Measurements from ENCODE around the gene SCUBE1. TPM values are rescaled to one million over a fixed set of nuclear protein-coding genes. Genes with fewer than 3 reads are reported as not detected.

SCUBE1 gene
- polyA plus RNA-seq, 4 donors, result 0.45 to 5.4 (median 1.6) TPM

DNA sequence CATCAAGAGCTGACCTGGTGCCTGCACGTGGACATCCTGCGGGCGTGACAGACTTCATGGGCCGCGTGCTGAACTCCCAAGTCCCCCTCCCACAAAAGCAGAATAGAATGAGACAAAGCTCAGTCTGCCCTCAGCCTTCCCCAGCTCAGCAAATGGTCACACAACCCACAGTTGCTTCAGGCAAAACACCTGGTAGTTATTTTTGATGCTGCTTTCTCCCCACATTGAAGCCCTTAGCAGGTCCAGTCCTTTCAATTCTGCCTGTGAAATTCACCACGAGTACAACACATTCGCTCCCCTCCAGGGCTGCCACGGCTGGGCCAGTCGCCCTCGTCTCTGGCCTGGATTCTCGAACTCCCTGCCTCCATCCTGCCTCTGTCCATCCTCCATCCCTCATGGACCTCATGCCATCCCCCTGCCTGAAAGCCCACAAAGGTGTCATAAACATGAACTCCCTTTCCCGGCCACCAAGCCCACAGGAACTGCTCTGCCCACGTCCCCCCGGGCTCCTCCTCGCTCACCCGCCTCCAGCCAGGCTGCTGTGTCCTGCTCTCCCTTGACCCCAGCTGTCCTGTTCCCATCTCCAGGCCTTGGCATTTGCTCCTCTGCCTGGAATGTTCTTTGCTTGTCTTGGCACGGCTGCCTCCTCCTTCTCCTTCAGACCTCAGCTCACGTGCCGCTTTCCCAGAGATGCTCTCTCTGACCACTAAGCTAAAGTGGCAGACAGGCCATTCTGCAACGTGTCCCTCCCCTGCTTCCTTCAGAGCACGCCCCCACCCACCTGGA lies 42.1 kb downstream of the SCUBE1 start:
- Histone ChIP-seq H3K4me1 (ENCODE audit: control insufficient read depth in 3 of 3, insufficient read depth in 2 of 3, low read depth in 1 of 3, low read length in 2 of 3) (no peaks in the 10 kb centered on the region), H3K36me3 (ENCODE audit: control insufficient read depth in 3 of 3, insufficient read depth in 2 of 3, low read depth in 1 of 3, low read length in 3 of 3) (no peaks in the 10 kb centered on the region), H3K4me3 (ENCODE audit: low read depth in 1 of 3, low read length in 3 of 3) (no peak overlapping the region), H3K27me3 (ENCODE audit: control insufficient read depth in 3 of 3, insufficient read depth in 3 of 3, low read length in 3 of 3) (no peaks in the 10 kb centered on the region), H3K9me3 (ENCODE audit: control insufficient read depth in 2 of 2, insufficient read depth in 1 of 2, low read depth in 1 of 2, low read length in 1 of 2) (no peaks in the 10 kb centered on the region), H3K27ac (ENCODE audit: low read depth in 1 of 3, low read length in 2 of 3) (no peak overlapping the region)
- no peak for DNase-seq
- FAIRE-seq, result no peak
- 78 to 87% (median 81%) methylated on average over 21 of the region's 21 CpGs for WGBS, 3 donors

GRCh38 chr22:43299736-43300135 lies 43.4 kb downstream of the SCUBE1 start:
- H3K9me3 ChIP-seq (ENCODE audit: control insufficient read depth in 2 of 2, insufficient read depth in 1 of 2, low read depth in 1 of 2, low read length in 1 of 2), result no peaks in the 10 kb centered on the region
- FAIRE-seq (no peak), DNase-seq (no peak)
- H3K27me3 ChIP-seq (ENCODE audit: control insufficient read depth in 3 of 3, insufficient read depth in 3 of 3, low read length in 3 of 3), result no peaks in the 10 kb centered on the region
- 93 to 94% (median 93%) methylated on average over 12 of the region's 12 CpGs for WGBS, 3 donors
- H3K4me3 ChIP-seq (ENCODE audit: low read depth in 1 of 3, low read length in 3 of 3), result no peak overlapping the region
- no peak overlapping the region for H3K27ac ChIP-seq (ENCODE audit: low read depth in 1 of 3, low read length in 2 of 3)
- H3K4me1 ChIP-seq (ENCODE audit: control insufficient read depth in 3 of 3, insufficient read depth in 2 of 3, low read depth in 1 of 3, low read length in 2 of 3), result no peaks in the 10 kb centered on the region
- no peaks in the 10 kb centered on the region for H3K36me3 ChIP-seq (ENCODE audit: control insufficient read depth in 3 of 3, insufficient read depth in 2 of 3, low read depth in 1 of 3, low read length in 3 of 3)

DNA sequence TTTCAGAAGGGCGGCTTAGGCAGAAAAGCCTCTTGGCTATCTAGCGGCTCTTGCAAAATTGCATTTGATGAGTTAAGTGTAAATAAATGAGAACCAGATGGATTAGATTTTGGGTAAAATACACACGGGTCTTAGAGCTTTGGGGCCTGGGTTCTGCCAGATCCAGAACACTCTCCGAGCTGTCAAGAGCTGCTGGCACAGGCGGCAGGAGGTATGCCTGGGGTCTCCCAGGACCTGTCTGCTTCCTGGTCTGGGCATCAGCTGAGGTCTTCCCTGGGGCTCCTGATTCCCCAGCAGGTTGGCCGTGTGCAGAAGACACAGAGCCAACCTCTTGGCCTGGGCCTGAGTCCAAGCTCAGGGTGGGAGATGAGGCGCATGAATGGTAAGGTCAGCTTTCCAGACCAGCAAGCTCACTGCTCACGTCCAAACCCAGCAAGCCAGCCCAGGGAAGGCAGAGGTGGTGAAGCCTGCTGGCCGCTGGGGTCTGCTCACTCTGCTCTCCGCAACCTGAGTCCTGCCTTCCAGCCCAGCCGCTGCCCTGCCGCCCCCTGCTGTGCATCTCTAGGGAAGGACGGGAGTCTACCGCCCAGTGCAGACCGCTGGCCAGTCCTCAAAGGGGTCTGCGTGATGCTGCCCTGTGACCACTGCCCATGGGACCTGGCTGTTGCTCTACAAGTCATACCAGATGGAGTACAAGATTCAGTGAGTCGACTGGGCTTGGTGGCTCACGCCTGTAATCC lies 44.9 kb downstream of the SCUBE1 start:
- H3K27me3 ChIP-seq (ENCODE audit: control insufficient read depth in 3 of 3, insufficient read depth in 3 of 3, low read length in 3 of 3), result no peaks in the 10 kb centered on the region
- FAIRE-seq (no peak), DNase-seq (no peak)
- peaks cover 0 to 12% (median 0%) of the 10 kb centered on the region in 3 donors for H3K4me1 ChIP-seq (ENCODE audit: control insufficient read depth in 3 of 3, insufficient read depth in 2 of 3, low read depth in 1 of 3, low read length in 2 of 3)
- H3K4me3 ChIP-seq (ENCODE audit: low read depth in 1 of 3, low read length in 3 of 3), result no peak overlapping the region
- no peak overlapping the region for H3K27ac ChIP-seq (ENCODE audit: low read depth in 1 of 3, low read length in 2 of 3)
- WGBS, 3 donors, result 66 to 76% (median 75%) methylated on average over 18 of the region's 18 CpGs
- H3K9me3 ChIP-seq (ENCODE audit: control insufficient read depth in 2 of 2, insufficient read depth in 1 of 2, low read depth in 1 of 2, low read length in 1 of 2), result no peaks in the 10 kb centered on the region
- no peaks in the 10 kb centered on the region for H3K36me3 ChIP-seq (ENCODE audit: control insufficient read depth in 3 of 3, insufficient read depth in 2 of 3, low read depth in 1 of 3, low read length in 3 of 3)

DNA sequence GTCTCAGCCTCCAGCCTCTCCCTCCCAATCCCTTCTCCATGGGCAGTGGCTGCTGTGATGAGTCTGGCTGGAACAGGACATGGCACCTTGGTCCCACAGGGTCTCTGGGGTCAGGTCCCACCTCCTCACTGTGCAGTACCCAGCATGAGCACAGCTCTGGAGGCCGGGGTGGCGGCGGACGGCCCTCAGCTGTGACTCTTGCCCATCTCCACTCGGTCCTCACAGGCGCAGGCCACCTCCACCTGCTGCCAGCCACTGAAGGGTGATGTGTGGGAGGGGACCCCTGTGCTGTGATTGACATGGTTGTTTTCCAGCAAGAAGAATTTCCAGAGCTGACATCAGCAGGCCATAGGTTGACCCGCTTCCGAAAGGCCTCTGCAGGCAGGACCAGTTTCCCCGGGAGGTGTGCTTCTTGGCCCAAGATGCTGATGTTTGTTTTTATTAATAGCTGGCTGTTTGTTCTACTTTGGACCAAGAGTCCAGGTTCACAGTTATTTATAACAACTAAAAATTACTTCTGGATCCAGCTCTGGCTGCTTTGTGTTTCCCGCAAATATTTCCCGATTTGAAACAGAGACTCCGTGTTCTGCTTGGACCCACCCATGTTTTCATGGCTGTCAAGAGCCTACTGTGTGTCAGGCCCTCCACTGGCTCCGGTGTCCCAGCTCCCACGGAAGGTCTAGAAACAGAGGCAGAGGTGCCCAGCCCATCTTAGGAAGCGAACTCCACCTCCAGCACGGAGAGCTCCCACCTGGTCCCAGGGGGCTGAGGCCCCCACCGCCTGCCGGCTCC lies 45.7 kb downstream of the SCUBE1 start:
- DNase-seq (peak in 1 of 2 donors; percentile 27), FAIRE-seq (no peak)
- Histone ChIP-seq H3K27ac (ENCODE audit: low read depth in 1 of 3, low read length in 2 of 3) (peak overlapping the region in 1 of 3 donors; percentile 38), H3K36me3 (ENCODE audit: control insufficient read depth in 3 of 3, insufficient read depth in 2 of 3, low read depth in 1 of 3, low read length in 3 of 3) (no peaks in the 10 kb centered on the region), H3K9me3 (ENCODE audit: control insufficient read depth in 2 of 2, insufficient read depth in 1 of 2, low read depth in 1 of 2, low read length in 1 of 2) (no peaks in the 10 kb centered on the region), H3K27me3 (ENCODE audit: control insufficient read depth in 3 of 3, insufficient read depth in 3 of 3, low read length in 3 of 3) (no peaks in the 10 kb centered on the region), H3K4me1 (ENCODE audit: control insufficient read depth in 3 of 3, insufficient read depth in 2 of 3, low read depth in 1 of 3, low read length in 2 of 3) (peaks cover 0 to 18% (median 0%) of the 10 kb centered on the region in 3 donors), H3K4me3 (ENCODE audit: low read depth in 1 of 3, low read length in 3 of 3) (no peak overlapping the region)
- 32 to 58% (median 37%) methylated on average over 18 of the region's 18 CpGs for WGBS, 3 donors

- FAIRE-seq, result no peak
- DNase-seq, result no peak
- no peak overlapping the region for H3K4me3 ChIP-seq (ENCODE audit: low read depth in 1 of 3, low read length in 3 of 3)
- no peak overlapping the region for H3K27ac ChIP-seq (ENCODE audit: low read depth in 1 of 3, low read length in 2 of 3)
- H3K9me3 ChIP-seq (ENCODE audit: control insufficient read depth in 2 of 2, insufficient read depth in 1 of 2, low read depth in 1 of 2, low read length in 1 of 2), result no peaks in the 10 kb centered on the region
- 72 to 85% (median 85%) methylated on average over 15 to 16 of the region's 16 CpGs for WGBS, 3 donors
- H3K4me1 ChIP-seq (ENCODE audit: control insufficient read depth in 3 of 3, insufficient read depth in 2 of 3, low read depth in 1 of 3, low read length in 2 of 3), result peaks cover 0 to 18% (median 0%) of the 10 kb centered on the region in 3 donors
- H3K27me3 ChIP-seq (ENCODE audit: control insufficient read depth in 3 of 3, insufficient read depth in 3 of 3, low read length in 3 of 3), result no peaks in the 10 kb centered on the region
- H3K36me3 ChIP-seq (ENCODE audit: control insufficient read depth in 3 of 3, insufficient read depth in 2 of 3, low read depth in 1 of 3, low read length in 3 of 3), result no peaks in the 10 kb centered on the region
Observed at GRCh38 chr22:43296276-43296902, 46.8 kb downstream of the SCUBE1 start.

- H3K27ac ChIP-seq (ENCODE audit: low read depth in 1 of 3, low read length in 2 of 3), result no peak overlapping the region
- H3K9me3 ChIP-seq (ENCODE audit: control insufficient read depth in 2 of 2, insufficient read depth in 1 of 2, low read depth in 1 of 2, low read length in 1 of 2), result no peaks in the 10 kb centered on the region
- DNase-seq, result peak in 1 of 2 donors; percentile 15
- H3K4me1 ChIP-seq (ENCODE audit: control insufficient read depth in 3 of 3, insufficient read depth in 2 of 3, low read depth in 1 of 3, low read length in 2 of 3), result peaks cover 0 to 19% (median 0%) of the 10 kb centered on the region in 3 donors
- H3K4me3 ChIP-seq (ENCODE audit: low read depth in 1 of 3, low read length in 3 of 3), result no peak overlapping the region
- 53 to 85% (median 62%) methylated on average over 6 of the region's 6 CpGs for WGBS, 3 donors
- no peaks in the 10 kb centered on the region for H3K27me3 ChIP-seq (ENCODE audit: control insufficient read depth in 3 of 3, insufficient read depth in 3 of 3, low read length in 3 of 3)
- FAIRE-seq, result no peak
- no peaks in the 10 kb centered on the region for H3K36me3 ChIP-seq (ENCODE audit: control insufficient read depth in 3 of 3, insufficient read depth in 2 of 3, low read depth in 1 of 3, low read length in 3 of 3)
Observed at GRCh38 chr22:43295660-43296059, 47.5 kb downstream of the SCUBE1 start.

DNA sequence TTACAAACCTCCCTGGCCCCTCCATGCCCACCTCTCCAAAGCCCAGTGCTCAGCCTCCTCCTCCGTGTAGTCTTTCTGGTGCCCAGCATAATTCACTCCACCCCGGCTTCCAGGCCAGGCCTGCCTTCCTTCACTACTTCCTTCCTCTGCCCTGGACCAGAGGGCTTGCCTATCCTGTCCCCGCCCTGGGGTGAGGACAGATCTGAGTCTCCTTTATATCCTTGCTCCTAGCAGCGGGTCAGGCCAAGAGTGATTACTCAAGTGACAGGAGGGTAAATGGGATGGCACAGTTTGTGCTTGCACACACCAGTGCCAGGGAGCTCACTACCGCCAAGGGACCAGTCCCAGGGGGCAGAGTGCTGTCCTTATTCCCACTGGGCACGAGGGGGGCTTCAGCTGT lies 48.0 kb downstream of the SCUBE1 start:
- no peaks in the 10 kb centered on the region for H3K36me3 ChIP-seq (ENCODE audit: control insufficient read depth in 3 of 3, insufficient read depth in 2 of 3, low read depth in 1 of 3, low read length in 3 of 3)
- H3K4me3 ChIP-seq (ENCODE audit: low read depth in 1 of 3, low read length in 3 of 3), result no peak overlapping the region
- DNase-seq, result no peak
- H3K27me3 ChIP-seq (ENCODE audit: control insufficient read depth in 3 of 3, insufficient read depth in 3 of 3, low read length in 3 of 3), result no peaks in the 10 kb centered on the region
- H3K27ac ChIP-seq (ENCODE audit: low read depth in 1 of 3, low read length in 2 of 3), result peak overlapping the region in 1 of 3 donors; percentile 6
- no peak for FAIRE-seq
- no peaks in the 10 kb centered on the region for H3K9me3 ChIP-seq (ENCODE audit: control insufficient read depth in 2 of 2, insufficient read depth in 1 of 2, low read depth in 1 of 2, low read length in 1 of 2)
- peaks cover 0 to 23% (median 0%) of the 10 kb centered on the region in 3 donors for H3K4me1 ChIP-seq (ENCODE audit: control insufficient read depth in 3 of 3, insufficient read depth in 2 of 3, low read depth in 1 of 3, low read length in 2 of 3)
- WGBS, 3 donors, result 67 to 73% (median 71%) methylated on average over 6 of the region's 6 CpGs
